Smooth muscle cell (in vitro differentiated cells): ENCODE data around the gene DMWD. TPM values are rescaled to one million over a fixed set of nuclear protein-coding genes. Genes with fewer than 3 reads are reported as not detected.

Experiments used
- DNase-seq: peaks from one replicate; lab custom pipeline; 2025; ENCODE audit not compliant: unreplicated experiment; lab: John Stamatoyannopoulos, UW
- H2AFZ ChIP-seq: fragments of 200-600 bp; sonication (generic); 2 replicates; pipeline ENCODE4 v1.6.0; 2016; ENCODE audit warnings: antibody characterized with exemption, low read depth, mild to moderate bottlenecking
- H3F3A ChIP-seq: fragments of 200-600 bp; sonication (generic); 2 replicates; pipeline ENCODE4 v1.6.0; 2017; ENCODE audit warnings: antibody characterized with exemption, low read depth
- H3K27ac ChIP-seq: fragments of 200-600 bp; sonication (generic); 2 replicates; pipeline ENCODE4 v1.5.1; 2016; ENCODE audit warnings: low read depth, mild to moderate bottlenecking
- H3K27me3 ChIP-seq: fragments of 200-600 bp; sonication (generic); 2 replicates; pipeline ENCODE4 v1.6.1; 2016; ENCODE audit warnings: low read depth, mild to moderate bottlenecking
- H3K36me3 ChIP-seq: fragments of 200-600 bp; sonication (generic); 2 replicates; pipeline ENCODE4 v1.5.1; 2016; ENCODE audit warnings: low read depth
- H3K4me1 ChIP-seq: fragments of 200-600 bp; sonication (generic); 2 replicates; pipeline ENCODE4 v1.5.1; 2016; ENCODE audit warnings: low read depth
- H3K4me2 ChIP-seq: fragments of 200-600 bp; sonication (generic); 2 replicates; pipeline ENCODE4 v1.6.0; 2016; ENCODE audit warnings: mild to moderate bottlenecking
- H3K4me3 ChIP-seq: fragments of 200-600 bp; sonication (generic); 2 replicates; pipeline ENCODE4 v1.5.1; 2016; ENCODE audit warnings: mild to moderate bottlenecking
- H3K79me2 ChIP-seq: fragments of 200-600 bp; sonication (generic); 2 replicates; pipeline ENCODE4 v1.6.0; 2016; ENCODE audit warnings: low read depth, mild to moderate bottlenecking
- H3K9ac ChIP-seq: fragments of 200-600 bp; sonication (generic); 2 replicates; pipeline ENCODE4 v1.6.0; 2016; ENCODE audit warnings: low read depth
- H3K9me3 ChIP-seq: fragments of 200-600 bp; sonication (generic); replicated peaks from 2 replicates; pipeline ENCODE4 v1.5.1; 2016; ENCODE audit warnings: low read depth
- H4K20me1 ChIP-seq: fragments of 200-600 bp; sonication (generic); 2 replicates; pipeline ENCODE4 v1.6.0; 2016; ENCODE audit warnings: low read depth
- WGBS: methylation state at CpG from one replicate; pipeline ENCODE4 v1.1.7; 2016; ENCODE audit warnings: low lambda C conversion rate; 5-methylcytosine and 5-hydroxymethylcytosine counted together
- polyA plus RNA-seq: library from polyadenylated mRNA; unstranded; fragments of >200 nt; fragmentation: Nextera tagmentation; extraction: Ambion mirVana; gene quantifications from 2 replicates; pipeline ENCODE4 v1.2.1, GENCODE V29; 2016
- total RNA-seq: library from RNA; depleted of rRNA; stranded (reverse); fragments of >200 nt; gene quantifications from 2 replicates; pipeline ENCODE4 v1.2.3, GENCODE V29; 2014
- TF ChIP-seq, protein P1 (sequence below): fragments of 200-600 bp; sonication (generic); IDR thresholded peaks from 2 replicates; pipeline ENCODE4 v1.5.1; 2017; ENCODE audit warnings: borderline replicate concordance, mild to moderate bottlenecking, antibody characterized with exemption; ENCODE audit not compliant: insufficient read depth, poor library complexity, severe bottlenecking

Gene DMWD
- total and polyA plus RNA-seq, 2 experiments from 2014 or later = 16.1 to 57.6 TPM

DNA sequence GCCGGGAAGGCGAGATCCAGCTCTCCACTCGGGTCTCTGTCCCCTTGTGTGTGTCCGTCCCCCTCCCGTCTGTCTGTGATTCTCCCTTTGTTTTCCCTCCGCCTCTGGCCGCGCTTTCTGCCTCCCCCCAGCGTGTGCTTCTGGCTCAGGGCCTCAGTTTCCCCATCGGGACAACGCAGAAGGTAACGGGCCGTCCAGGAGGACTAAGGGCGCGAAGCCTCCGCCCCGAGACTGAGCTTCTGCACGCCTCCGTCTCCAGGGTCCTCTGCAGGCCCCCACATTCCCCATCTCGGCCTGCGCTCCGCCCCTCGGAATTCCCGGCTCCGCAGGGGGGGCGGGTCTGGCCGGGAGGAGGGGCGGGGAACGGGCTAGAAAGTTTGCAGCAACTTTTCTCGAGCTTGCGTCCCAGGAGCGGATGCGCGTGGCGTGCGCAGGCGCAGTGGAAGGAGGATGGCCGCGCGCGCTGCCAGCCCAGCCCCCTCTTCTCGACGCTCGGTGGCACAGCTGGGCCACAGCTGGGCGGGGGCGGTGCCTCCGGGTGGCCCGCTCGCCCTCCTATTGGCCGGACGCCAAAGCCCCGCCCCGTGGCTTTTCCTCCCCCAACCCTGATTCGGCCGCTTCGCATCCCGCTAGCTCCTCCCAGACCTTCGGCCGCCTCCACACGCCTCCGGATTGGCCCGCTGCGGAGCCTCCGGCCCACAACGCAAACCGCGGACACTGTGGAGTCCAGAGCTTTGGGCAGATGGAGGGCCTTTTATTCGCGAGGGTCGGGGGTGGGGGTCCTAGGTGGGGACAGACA lies 23.5 kb downstream of the DMWD start, which contains the start of gene SIX5:
SIX5 (minus strand) TSS at position 269 of the 799 bp plus-strand sequence. CDS start 408 bp downstream, outside the sequence.
- Histone ChIP-seq H3K9ac (peak within 1 kb of the TSS; percentile 76), H3K36me3 (no peaks in the 10 kb centered on the region), H4K20me1 (peaks cover 16% of the 10 kb centered on the region), H3K27me3 (no peaks in the 10 kb centered on the region), H3F3A (peaks cover 14% of the 10 kb centered on the region), H3K9me3 (no peaks in the 10 kb centered on the region), H2AFZ (no peak within 1 kb of the TSS), H3K27ac (peak within 1 kb of the TSS; percentile 80), H3K79me2 (peaks cover 16% of the 10 kb centered on the region), H3K4me2 (peak within 1 kb of the TSS; percentile 92), H3K4me1 (peaks cover 22% of the 10 kb centered on the region), H3K4me3 (peak within 1 kb of the TSS; percentile 70)
- WGBS = under 1% methylated on average over 46 of the region's 70 CpGs
- TF ChIP-seq, protein P1, sequence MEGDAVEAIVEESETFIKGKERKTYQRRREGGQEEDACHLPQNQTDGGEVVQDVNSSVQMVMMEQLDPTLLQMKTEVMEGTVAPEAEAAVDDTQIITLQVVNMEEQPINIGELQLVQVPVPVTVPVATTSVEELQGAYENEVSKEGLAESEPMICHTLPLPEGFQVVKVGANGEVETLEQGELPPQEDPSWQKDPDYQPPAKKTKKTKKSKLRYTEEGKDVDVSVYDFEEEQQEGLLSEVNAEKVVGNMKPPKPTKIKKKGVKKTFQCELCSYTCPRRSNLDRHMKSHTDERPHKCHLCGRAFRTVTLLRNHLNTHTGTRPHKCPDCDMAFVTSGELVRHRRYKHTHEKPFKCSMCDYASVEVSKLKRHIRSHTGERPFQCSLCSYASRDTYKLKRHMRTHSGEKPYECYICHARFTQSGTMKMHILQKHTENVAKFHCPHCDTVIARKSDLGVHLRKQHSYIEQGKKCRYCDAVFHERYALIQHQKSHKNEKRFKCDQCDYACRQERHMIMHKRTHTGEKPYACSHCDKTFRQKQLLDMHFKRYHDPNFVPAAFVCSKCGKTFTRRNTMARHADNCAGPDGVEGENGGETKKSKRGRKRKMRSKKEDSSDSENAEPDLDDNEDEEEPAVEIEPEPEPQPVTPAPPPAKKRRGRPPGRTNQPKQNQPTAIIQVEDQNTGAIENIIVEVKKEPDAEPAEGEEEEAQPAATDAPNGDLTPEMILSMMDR = no peak
- peak; percentile 99 for DNase-seq

DNA sequence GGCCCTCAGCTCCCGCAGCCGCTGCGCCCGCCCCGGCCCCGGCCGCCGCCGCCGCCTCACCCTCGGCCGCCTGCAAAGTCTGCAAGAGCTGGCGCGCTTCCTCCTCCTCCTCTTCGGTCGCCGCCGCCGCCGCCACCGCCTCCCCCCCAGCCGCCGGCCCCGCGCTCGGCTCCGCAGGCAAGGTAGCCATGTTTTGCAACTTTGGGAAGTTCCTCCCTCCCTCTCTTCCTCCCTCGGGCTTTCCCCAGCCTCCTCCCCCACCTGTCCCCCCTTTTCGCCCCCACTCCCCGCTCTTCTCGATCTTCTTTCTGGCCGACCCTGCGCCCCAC lies 24.0 kb downstream of the DMWD start:
- DNase-seq = peak; percentile 61
- Histone ChIP-seq H3K9ac (peak overlapping the region; percentile 76), H3K9me3 (no peaks in the 10 kb centered on the region), H3K36me3 (no peaks in the 10 kb centered on the region), H4K20me1 (peaks cover 16% of the 10 kb centered on the region), H3K27me3 (no peaks in the 10 kb centered on the region), H3K27ac (peak overlapping the region; percentile 80), H3F3A (peaks cover 13% of the 10 kb centered on the region), H3K4me2 (peak overlapping the region; percentile 91), H3K4me1 (peaks cover 22% of the 10 kb centered on the region), H3K4me3 (peak overlapping the region; percentile 70), H2AFZ (no peak overlapping the region), H3K79me2 (peaks cover 16% of the 10 kb centered on the region)
- WGBS = no CpG with 5 or more reads among the region's 33 CpGs
- TF ChIP-seq, protein P1 = no peak

DNA sequence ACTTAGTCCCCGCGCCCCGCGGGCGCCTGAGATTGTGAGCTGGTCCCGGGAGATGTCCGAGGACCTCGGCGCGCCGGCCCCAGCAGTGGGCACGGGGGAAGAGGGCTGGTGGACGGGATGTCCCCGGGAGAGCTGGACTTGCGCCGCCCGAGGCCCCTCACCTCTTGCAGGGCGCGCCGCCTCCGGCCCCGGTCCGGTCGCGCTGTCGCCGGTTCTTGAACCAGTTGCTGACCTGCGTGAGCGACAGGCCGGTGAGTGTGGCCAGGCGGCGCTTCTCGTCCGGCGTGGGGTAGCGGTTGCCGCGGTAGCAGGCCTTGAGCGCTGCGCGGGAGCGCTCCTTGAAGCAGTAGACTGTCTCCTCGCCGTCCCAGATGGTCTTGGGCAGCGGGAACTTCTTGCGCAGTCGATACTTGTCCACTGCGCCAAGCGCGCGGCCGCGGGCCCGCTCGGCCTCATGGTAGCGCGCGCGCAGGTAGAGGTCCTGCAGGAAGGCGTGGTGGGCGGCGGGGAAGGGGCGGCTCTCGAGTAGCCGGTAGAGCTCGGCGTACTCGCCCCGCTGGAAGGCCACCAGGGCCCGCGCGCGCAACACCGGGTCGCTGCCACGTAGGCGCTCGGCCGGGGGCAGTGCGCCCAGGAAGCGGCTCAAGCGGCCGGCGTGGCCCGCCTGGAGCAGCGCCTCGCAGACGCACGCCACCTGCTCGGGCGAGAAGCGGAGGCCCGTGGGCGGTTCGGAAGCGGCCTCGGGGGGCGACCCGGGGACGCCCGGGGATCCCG lies 24.6 kb downstream of the DMWD start:
- Histone ChIP-seq H3F3A (peaks cover 9% of the 10 kb centered on the region), H3K79me2 (peaks cover 16% of the 10 kb centered on the region), H3K4me3 (peak overlapping the region; percentile 70), H3K9ac (peak overlapping the region; percentile 76), H3K4me2 (peak overlapping the region; percentile 91), H3K4me1 (peaks cover 22% of the 10 kb centered on the region), H3K27me3 (no peaks in the 10 kb centered on the region), H3K27ac (peak overlapping the region; percentile 80), H3K9me3 (no peaks in the 10 kb centered on the region), H4K20me1 (peaks cover 16% of the 10 kb centered on the region), H2AFZ (no peak overlapping the region), H3K36me3 (no peaks in the 10 kb centered on the region)
- peak; percentile 51 for DNase-seq
- TF ChIP-seq, protein P1 = no peak
- under 1% methylated on average over 79 of the region's 102 CpGs for WGBS
